Adrenal gland (tissue), 12 donors: ENCODE data around the gene KMT2D. TPM values are rescaled to one million over a fixed set of nuclear protein-coding genes. Genes with fewer than 3 reads are reported as not detected.
A peak's percentile ranks its signal among the peaks of the same experiment; 100 is the strongest.

Experiments
- DNase-seq, 7 donors: peaks; one replicate each; pipeline ENCODE4 v3.0.0-alpha.2; 2019 to 2020
- H3K27ac ChIP-seq, 5 donors: fragments of 200-600 bp; sonication (generic) in 4 of 5; 1 replicate in 3 of 5; 2 replicates in 2 of 5; pipeline versions ENCODE4 v1.5.1 to v1.8.0; 2016 to 2020; ENCODE audit warnings: mild to moderate bottlenecking in 1 of 5
- H3K27me3 ChIP-seq: fragments of 200-600 bp; 2 replicates; pipeline ENCODE4 v1.8.0; 2021
- H3K36me3 ChIP-seq, 2 donors: fragments of 200-600 bp; replicated peaks in 1 of 2; 1 replicate in 1 of 2; 2 replicates in 1 of 2; pipeline versions ENCODE4 v1.5.1 to v1.8.0; 2018 to 2022
- H3K4me1 ChIP-seq, 2 donors: fragments of 200-600 bp; replicated peaks in 1 of 2; 1 replicate in 1 of 2; 2 replicates in 1 of 2; pipeline versions ENCODE4 v1.5.1 to v1.8.0; 2018 to 2021
- H3K4me3 ChIP-seq, 4 donors: fragments of 200-600 bp; sonication (generic) in 3 of 4; one replicate each; pipeline ENCODE4 v1.5.1; 2016 to 2018
- H3K9me3 ChIP-seq, 3 donors: fragments of 200-600 bp; sonication (generic) in 1 of 3; replicated peaks in 1 of 3; 1 replicate in 2 of 3; 2 replicates in 1 of 3; pipeline versions ENCODE4 v1.5.1 to v1.8.0; 2016 to 2021
- POLR2A ChIP-seq, 2 donors: fragments of 450-650 bp; IDR thresholded peaks; one replicate each; pipeline ENCODE4 v1.6.1; 2017; ENCODE audit warnings: antibody characterized with exemption in 2 of 2, mild to moderate bottlenecking in 2 of 2, moderate library complexity in 1 of 2
- WGBS, 4 donors: extraction: QIAGEN DNeasy Blood & Tissue Kit in 2 of 4; methylation state at CpG; one replicate each; pipeline versions ENCODE4 v1.1.5 to v1.1.7; 2013 to 2017; 5-methylcytosine and 5-hydroxymethylcytosine counted together
- intact Hi-C, 2 donors: fragments of 100-400 bp; cut with DNase I; formaldehyde crosslinking; loops; one replicate each; pipeline versions ENCODE4 v1.14.1 to v1.15.0; 2022 to 2023
- polyA plus RNA-seq, 3 donors: library from polyadenylated mRNA; stranded (reverse); fragments of 200-250 nt in 2 of 3; fragments of 350-450 nt in 1 of 3; fragmentation: Illumina TruSeq in 1 of 3; extraction: RNeasy Lipid Tissue Mini Kit (QIAGEN cat#74804) in 1 of 3; gene quantifications; one replicate each; pipeline ENCODE4 v1.2.3, GENCODE V29; 2013 to 2014
- total RNA-seq, 9 donors: library from RNA; depleted of rRNA in 4 of 9; stranded (reverse); fragments of >200 nt in 4 of 9; fragments of 120-200 nt in 1 of 9; fragmentation: NEBNext Ultra II Directional in 1 of 9; extraction: Animal tissue kit (Norgen Biotek cat#: 25700) in 1 of 9; gene quantifications; one replicate each; pipeline versions ENCODE4 v1.1.0 to v1.2.4, GENCODE V29; 2013 to 2023
- TF ChIP-seq, protein P1 (sequence below), 6 experiments: fragments of 450-650 bp in 4 of 6; fragments of 200-600 bp in 2 of 6; sonication (generic) in 1 of 6; IDR thresholded peaks; 1 replicate in 5 of 6; 2 replicates in 1 of 6; pipeline versions ENCODE4 v1.5.1 to v1.8.0; 2016 to 2021; ENCODE audit warnings: antibody characterized with exemption in 6 of 6, mild to moderate bottlenecking in 2 of 6, moderate library complexity in 1 of 6
- donor health status: healthy with polysubstance abuse.
- donor health status: Bipolar disorder and iron deficiency.
- donor health status: DM: yes; HTN: yes; CAD: no.
- donor health status: DM: no; HTN: no; CAD: no.
- donor health status: DM: no; HTN: no; CAD: no.
- donor health status: DM: yes; HTN: yes; CAD: no.

Gene KMT2D
- total and polyA plus RNA-seq, 12 donors: 21.2 to 140 (median 56.0) TPM

DNA sequence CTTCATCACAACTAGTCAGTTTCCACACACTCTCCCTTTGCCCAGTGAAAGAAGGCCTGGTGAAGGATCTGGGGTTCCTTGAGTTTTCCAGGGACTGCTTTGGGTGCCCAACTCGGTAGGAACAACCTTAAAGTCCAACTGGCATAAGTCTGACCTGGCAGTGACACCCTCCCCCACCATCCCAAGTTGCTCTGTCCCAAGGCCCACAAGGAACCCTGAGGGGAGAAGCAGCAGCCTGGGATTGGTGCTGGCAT lies 1.6 kb downstream of the KMT2D start:
- 0 to 11% (median 3%) methylated on average over 1 of the region's 1 CpG; no CpG with 5 or more reads in 1 of the 4 donors for WGBS, 4 donors
- Histone ChIP-seq H3K36me3 (peaks cover 0 to 13% of the 10 kb centered on the region in 2 donors), H3K27ac (peak overlapping the region in 3 of 5 donors; percentile 96 to 98 (median 97)), H3K4me3 (peak overlapping the region; percentile 68 to 99 (median 80)), H3K27me3 (no peaks in the 10 kb centered on the region), H3K9me3 (no peaks in the 10 kb centered on the region), H3K4me1 (peaks cover 42 to 45% of the 10 kb centered on the region in 2 donors)
- TF ChIP-seq, protein P1, sequence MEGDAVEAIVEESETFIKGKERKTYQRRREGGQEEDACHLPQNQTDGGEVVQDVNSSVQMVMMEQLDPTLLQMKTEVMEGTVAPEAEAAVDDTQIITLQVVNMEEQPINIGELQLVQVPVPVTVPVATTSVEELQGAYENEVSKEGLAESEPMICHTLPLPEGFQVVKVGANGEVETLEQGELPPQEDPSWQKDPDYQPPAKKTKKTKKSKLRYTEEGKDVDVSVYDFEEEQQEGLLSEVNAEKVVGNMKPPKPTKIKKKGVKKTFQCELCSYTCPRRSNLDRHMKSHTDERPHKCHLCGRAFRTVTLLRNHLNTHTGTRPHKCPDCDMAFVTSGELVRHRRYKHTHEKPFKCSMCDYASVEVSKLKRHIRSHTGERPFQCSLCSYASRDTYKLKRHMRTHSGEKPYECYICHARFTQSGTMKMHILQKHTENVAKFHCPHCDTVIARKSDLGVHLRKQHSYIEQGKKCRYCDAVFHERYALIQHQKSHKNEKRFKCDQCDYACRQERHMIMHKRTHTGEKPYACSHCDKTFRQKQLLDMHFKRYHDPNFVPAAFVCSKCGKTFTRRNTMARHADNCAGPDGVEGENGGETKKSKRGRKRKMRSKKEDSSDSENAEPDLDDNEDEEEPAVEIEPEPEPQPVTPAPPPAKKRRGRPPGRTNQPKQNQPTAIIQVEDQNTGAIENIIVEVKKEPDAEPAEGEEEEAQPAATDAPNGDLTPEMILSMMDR (IDR thresholded peaks at IDR 0.05): no peak
- TF ChIP-seq POLR2A (IDR thresholded peaks at IDR 0.05): no peak
- peak in 1 of 7 donors; percentile 25 for DNase-seq
- intact Hi-C loops: loop anchor here in 1 of 2 donors (5.0 kb wide), 1 partner anchor 37 kb away; no protein-coding TSS in a partner anchor

DNA sequence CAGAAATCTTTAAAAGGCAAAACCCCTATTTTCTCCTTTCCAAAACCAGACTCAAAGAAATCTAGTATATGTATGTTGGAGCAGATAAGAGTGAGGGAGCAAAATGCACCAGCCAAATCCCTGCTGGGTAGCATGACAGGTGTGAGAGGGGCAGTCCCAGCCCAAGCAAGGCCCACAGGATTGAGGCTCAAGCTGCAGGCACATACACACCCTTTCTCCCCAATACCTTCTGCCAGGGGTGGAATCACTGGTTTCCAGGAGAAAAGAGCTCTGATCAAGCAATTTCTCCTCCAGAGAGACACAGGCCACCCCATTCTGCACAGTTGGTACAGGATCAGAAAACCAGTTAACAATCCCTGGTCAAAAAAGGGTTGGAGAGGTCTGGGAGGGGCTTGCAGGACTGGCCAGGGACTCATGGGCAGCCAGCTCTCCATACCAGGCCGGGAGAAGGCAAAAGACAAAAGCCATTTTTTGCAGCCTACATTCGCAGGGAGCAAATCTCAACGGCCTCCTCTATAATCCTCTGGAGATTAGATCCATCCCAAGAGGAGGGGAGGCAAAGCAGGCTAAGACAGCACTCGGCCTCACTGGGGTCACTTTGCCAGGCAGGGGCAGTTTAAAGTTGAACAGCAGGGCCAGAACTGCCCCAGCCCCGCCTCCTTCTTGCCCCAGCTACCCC lies 2.1 kb downstream of the KMT2D start:
- no peaks in the 10 kb centered on the region for H3K27me3 ChIP-seq
- intact Hi-C loops: loop anchor here in 1 of 2 donors (5.0 kb wide), 1 partner anchor 36 kb away; no protein-coding TSS in a partner anchor
- DNase-seq: no peak

DNA sequence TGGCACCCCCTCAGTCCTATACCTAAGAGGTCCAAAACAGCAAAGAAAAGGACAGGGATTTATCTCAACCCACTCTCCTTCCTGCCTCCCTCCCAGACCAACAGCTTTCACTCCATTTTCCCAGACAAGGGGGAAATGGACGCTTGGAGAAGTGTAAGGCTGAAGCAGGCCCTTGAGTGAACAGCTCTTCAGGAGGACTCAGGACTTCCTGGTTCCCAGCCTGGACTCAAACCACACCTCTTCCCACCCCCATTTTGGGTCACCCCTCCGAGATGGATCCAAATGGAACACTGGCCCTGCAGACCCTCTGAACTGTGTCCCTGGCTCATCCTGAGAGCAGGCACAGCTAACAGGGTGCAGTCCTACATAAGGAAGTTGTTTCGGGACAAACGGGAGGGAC lies 2.7 kb downstream of the KMT2D start:
- peaks cover 0 to 24% of the 10 kb centered on the region in 2 donors for H3K36me3 ChIP-seq
- intact Hi-C loops: loop anchor here in 1 of 2 donors (5.0 kb wide), 1 partner anchor 36 kb away; no protein-coding TSS in a partner anchor
- H3K4me1 ChIP-seq: peaks cover 42 to 45% of the 10 kb centered on the region in 2 donors
- H3K27me3 ChIP-seq: no peaks in the 10 kb centered on the region
- peak overlapping the region in 2 of 5 donors; percentile 13 to 47 for H3K27ac ChIP-seq
- no peak for DNase-seq
- peak overlapping the region in 3 of 4 donors; percentile 24 to 71 (median 42) for H3K4me3 ChIP-seq
- H3K9me3 ChIP-seq: no peaks in the 10 kb centered on the region
- no peak for TF ChIP-seq POLR2A (IDR thresholded peaks at IDR 0.05)
- TF ChIP-seq, protein P1 (IDR thresholded peaks at IDR 0.05): no peak
- 3 to 12% (median 5%) methylated on average over 4 of the region's 4 CpGs for WGBS, 4 donors

More for the DNA sequence above, 2.1 kb downstream of the KMT2D start:
- WGBS, 4 donors: 5 to 10% (median 6%) methylated on average over 3 to 5 of the region's 5 CpGs
- TF ChIP-seq, protein P1 (IDR thresholded peaks at IDR 0.05): no peak
- Histone ChIP-seq H3K9me3 (no peaks in the 10 kb centered on the region), H3K36me3 (peaks cover 0 to 18% of the 10 kb centered on the region in 2 donors), H3K4me1 (peaks cover 42 to 45% of the 10 kb centered on the region in 2 donors), H3K4me3 (peak overlapping the region in 3 of 4 donors; percentile 42 to 99 (median 71)), H3K27ac (peak overlapping the region in 2 of 5 donors; percentile 96 to 97)

DNA sequence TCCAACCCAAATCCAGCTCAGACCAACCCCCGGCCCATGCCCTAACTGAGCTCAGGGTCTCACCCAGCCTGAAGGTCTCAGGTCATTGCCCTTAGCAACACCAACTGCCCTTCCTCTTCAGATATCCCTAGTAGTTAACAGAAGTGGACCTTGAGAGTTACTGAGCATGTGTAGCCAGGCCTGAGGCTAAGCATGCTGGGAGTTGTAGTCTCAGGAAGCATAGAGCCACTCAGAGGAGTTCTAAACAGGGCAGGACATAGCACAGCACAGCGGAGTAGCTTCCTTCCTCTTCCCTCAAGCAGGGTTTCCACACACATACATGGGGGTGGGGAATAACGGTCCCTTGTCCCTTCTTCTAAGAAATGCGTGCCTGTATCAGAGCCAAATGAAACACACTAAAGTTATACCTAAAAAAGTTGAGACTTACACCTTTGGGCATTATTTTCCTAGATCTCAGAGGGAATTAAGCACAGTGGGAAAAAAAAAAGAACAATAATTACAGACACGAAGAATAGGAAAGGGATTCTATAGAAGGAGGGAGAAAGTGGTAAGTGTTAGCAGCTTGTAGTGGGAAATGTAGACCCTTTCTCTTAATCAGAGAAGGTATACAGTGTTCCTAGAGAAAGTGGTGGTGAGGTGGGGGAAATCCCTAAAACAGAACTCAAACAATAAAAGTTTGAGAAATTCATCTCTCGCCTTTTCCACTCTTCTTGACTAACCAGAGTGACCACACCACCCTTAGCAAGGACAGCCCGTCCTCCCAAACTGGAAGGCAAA lies 4.4 kb downstream of the KMT2D start:
- peaks cover 0 to 41% of the 10 kb centered on the region in 2 donors for H3K36me3 ChIP-seq
- H3K27me3 ChIP-seq: no peaks in the 10 kb centered on the region
- intact Hi-C loops: loop anchor here in 1 of 2 donors (5.0 kb wide), 1 partner anchor 34 kb away; no protein-coding TSS in a partner anchor
- peak overlapping the region in 1 of 4 donors; percentile 71 for H3K4me3 ChIP-seq
- no peaks in the 10 kb centered on the region for H3K9me3 ChIP-seq
- H3K4me1 ChIP-seq: peaks cover 38 to 41% of the 10 kb centered on the region in 2 donors
- H3K27ac ChIP-seq: peak overlapping the region in 2 of 5 donors; percentile 1 to 18
- TF ChIP-seq POLR2A (IDR thresholded peaks at IDR 0.05): no peak
- TF ChIP-seq, protein P1 (IDR thresholded peaks at IDR 0.05): no peak
- WGBS, 4 donors: 31 to 41% (median 33%) methylated on average over 7 of the region's 7 CpGs
- peak; percentile 59 to 88 (median 75) for DNase-seq
